Kidney epithelial cell (primary cell): ENCODE data around the gene CLK3. TPM values are rescaled to one million over a fixed set of nuclear protein-coding genes. Genes with fewer than 3 reads are reported as not detected.

Source experiments
- DNase-seq: peaks from one replicate; pipeline ENCODE4 v3.0.0-alpha.2; 2010; ENCODE audit warnings: low read depth
- H3K27me3 ChIP-seq: 2 replicates; pipeline ENCODE4 v1.6.0; 2011; ENCODE audit warnings: low read length; ENCODE audit not compliant: control insufficient read depth, insufficient read depth
- H3K36me3 ChIP-seq: 2 replicates; pipeline ENCODE4 v1.5.1; 2011; ENCODE audit warnings: low read length; ENCODE audit not compliant: control insufficient read depth, insufficient read depth
- H3K4me3 ChIP-seq: 2 replicates; pipeline ENCODE4 v1.5.1; 2011; ENCODE audit warnings: low read depth, mild to moderate bottlenecking, control low read depth, low read length
- total RNA-seq: library from RNA; depleted of rRNA; stranded (reverse); fragments of >200 nt; gene quantifications from 2 replicates; pipeline ENCODE4 v1.2.3, GENCODE V29; 2015
- TF ChIP-seq, protein P1 (sequence below): IDR thresholded peaks from 2 replicates; pipeline ENCODE4 v1.5.1; 2011; ENCODE audit warnings: mild to moderate bottlenecking, moderate library complexity, low read length, control low read depth, inconsistent platforms; ENCODE audit not compliant: insufficient read depth, poor library complexity, severe bottlenecking

Gene CLK3
- total RNA-seq, 1 donor from 2014 or later, result 104 TPM

DNA sequence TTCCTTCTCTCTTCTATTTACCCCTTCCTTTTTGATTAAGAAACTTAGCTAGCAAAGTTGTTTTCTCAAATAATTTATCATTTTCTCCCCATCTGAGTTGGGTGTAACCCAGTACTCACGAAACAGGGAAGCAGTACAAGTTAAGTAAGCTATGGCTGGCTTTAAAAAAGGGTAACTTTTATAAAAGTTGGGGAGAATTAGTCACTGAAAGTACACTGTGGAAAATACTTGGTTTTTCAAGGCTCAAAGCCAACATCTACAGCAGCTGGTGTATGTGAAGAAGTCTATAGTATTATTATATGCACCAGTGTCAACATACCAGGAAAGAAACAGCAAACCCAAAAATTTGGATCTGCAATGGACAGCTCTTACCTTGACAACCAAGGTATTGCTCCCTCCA, 25.5 kb downstream of the CLK3 start:
- no peak for DNase-seq
- Histone ChIP-seq H3K4me3 (no peak overlapping the region), H3K27me3 (no peaks in the 10 kb centered on the region), H3K36me3 (no peaks in the 10 kb centered on the region)
- TF ChIP-seq, protein P1, sequence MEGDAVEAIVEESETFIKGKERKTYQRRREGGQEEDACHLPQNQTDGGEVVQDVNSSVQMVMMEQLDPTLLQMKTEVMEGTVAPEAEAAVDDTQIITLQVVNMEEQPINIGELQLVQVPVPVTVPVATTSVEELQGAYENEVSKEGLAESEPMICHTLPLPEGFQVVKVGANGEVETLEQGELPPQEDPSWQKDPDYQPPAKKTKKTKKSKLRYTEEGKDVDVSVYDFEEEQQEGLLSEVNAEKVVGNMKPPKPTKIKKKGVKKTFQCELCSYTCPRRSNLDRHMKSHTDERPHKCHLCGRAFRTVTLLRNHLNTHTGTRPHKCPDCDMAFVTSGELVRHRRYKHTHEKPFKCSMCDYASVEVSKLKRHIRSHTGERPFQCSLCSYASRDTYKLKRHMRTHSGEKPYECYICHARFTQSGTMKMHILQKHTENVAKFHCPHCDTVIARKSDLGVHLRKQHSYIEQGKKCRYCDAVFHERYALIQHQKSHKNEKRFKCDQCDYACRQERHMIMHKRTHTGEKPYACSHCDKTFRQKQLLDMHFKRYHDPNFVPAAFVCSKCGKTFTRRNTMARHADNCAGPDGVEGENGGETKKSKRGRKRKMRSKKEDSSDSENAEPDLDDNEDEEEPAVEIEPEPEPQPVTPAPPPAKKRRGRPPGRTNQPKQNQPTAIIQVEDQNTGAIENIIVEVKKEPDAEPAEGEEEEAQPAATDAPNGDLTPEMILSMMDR, result no peak

DNA sequence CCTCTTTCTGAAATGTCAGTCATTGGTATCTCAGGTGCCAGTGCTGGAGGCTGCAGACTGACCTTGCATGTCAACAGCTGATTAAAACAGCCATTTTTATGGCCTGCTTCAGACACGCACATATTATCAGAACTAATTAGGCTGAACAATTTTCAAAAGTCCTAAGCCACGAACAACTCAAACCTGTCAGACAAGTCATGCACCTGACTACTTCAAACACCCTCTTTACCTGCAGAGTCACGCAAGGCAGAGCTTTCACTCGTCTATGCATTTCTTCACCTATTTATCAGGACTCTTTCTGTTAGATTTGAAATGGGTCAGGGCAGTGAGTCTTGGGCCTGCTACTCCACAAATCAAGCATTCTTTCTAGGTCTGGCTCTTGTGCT, 26.7 kb downstream of the CLK3 start:
- Histone ChIP-seq H3K36me3 (no peaks in the 10 kb centered on the region), H3K4me3 (no peak overlapping the region), H3K27me3 (no peaks in the 10 kb centered on the region)
- TF ChIP-seq, protein P1, result no peak
- no peak for DNase-seq

DNA sequence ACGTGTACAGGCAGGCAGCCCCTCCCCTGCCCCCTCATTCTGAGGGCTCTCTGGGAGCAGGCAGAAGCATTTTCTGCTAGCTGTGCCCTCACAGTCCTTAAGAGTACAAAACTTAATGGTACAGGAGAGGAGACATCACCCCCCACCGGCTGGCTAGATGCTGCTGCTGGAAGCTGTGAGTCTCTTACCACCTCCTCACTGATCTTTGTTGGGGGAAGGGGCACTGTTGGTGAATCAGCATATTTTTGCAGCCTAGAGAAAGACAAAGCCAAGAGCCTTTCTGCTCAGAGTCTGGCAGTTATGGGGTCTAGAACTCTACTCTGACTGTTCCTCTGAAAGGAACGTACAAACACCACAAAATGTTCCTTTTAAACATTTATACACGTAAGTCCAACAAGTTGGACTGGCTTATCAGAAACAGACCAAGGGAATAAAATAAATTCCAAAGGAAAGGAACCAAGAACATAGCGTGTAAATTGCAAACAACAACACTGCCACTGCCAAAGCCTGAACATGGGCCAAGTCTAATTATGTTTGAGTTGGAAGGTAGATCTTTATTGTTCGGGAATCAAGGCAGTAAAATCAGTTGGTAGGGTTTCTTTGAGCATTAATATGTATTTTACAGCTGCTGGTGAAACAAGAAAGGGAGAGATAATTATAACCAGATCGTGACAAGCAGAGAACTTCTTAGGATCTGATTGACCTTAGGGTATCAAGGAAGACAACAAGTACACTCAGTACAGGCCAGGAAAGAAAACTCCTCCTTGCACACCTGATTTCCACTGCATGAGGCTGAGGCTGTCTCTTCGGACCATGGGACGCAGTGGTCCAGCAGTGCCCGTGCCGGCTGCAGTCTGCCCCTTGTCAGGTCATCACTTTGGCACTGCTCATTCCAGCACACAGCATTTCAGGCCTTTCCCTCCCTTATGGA, 27.4 kb downstream of the CLK3 start:
- TF ChIP-seq, protein P1, result no peak
- no peaks in the 10 kb centered on the region for H3K36me3 ChIP-seq
- no peak overlapping the region for H3K4me3 ChIP-seq
- H3K27me3 ChIP-seq, result no peaks in the 10 kb centered on the region
- DNase-seq, result no peak

DNA sequence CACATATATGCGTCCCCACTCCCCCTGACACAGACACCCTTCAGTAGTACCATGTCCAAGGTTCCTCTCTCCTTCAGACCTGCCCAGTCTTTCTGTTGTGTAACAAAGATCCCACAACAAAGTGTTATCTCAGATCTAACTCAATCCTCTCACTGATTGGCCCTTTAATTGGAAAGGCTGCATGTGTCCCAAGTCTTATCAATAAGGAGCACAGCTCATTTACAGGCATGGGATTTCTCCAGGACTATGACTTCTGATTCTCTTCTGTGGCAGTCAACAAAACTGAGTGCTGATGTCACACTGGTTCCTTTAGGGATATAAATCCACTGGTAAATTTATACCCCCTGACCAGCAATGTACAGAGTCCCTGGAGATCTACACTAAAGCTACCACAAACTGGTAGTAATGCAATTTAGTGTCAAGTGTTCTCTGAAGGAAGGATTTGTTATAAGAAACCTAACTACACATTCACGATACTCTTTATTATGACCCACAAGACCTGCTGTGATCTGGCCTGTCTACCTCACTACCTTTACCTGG, 28.1 kb downstream of the CLK3 start:
- no peaks in the 10 kb centered on the region for H3K36me3 ChIP-seq
- no peaks in the 10 kb centered on the region for H3K27me3 ChIP-seq
- DNase-seq, result no peak
- TF ChIP-seq, protein P1, result no peak
- H3K4me3 ChIP-seq, result no peak overlapping the region

DNA sequence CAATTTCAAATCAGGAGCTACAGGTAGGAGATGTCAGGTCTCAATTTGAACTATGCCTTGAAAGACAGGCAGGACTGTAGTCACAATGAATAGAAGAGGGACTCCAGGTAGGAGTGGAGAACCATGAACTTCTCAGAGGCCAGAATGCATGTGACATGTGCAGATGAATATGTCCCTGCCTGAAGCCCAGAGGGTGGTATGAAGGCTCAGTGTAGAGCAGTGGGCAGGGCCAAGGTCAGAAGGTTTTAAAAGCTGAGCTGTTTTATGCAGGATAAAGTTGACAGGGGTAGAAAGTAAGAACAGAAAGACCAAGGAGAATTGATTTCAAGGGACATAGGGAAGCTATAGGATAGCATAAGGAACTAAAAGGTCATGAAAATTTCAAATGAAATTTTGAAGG, 30.8 kb downstream of the CLK3 start:
- H3K36me3 ChIP-seq, result no peaks in the 10 kb centered on the region
- H3K4me3 ChIP-seq, result no peak overlapping the region
- TF ChIP-seq, protein P1, result no peak
- H3K27me3 ChIP-seq, result no peaks in the 10 kb centered on the region
- no peak for DNase-seq
